OCI-LY1 (cell line): ENCODE data around the gene GNAZ.

Experiments
- H2AFZ ChIP-seq: fragments of 200-600 bp; sonication (generic), shearing (Covaris generic); 2 replicates; pipeline ENCODE4 v1.6.0; 2014; ENCODE audit warnings: antibody characterized with exemption, mild to moderate bottlenecking, low read length
- H3F3A ChIP-seq: fragments of 200-600 bp; sonication (generic), shearing (Covaris generic); 2 replicates; pipeline ENCODE4 v1.6.0; 2014; ENCODE audit warnings: mild to moderate bottlenecking, antibody characterized with exemption, low read length, moderate library complexity; ENCODE audit not compliant: insufficient read depth
- H3K27ac ChIP-seq: fragments of 200-600 bp; sonication (generic); 2 replicates; pipeline ENCODE4 v1.5.1; 2014; ENCODE audit warnings: low read length, mixed run types, mild to moderate bottlenecking, low read depth; ENCODE audit not compliant: poor library complexity, severe bottlenecking
- H3K27me3 ChIP-seq: fragments of 200-600 bp; sonication (generic); 2 replicates; pipeline ENCODE4 v1.6.0; 2014; ENCODE audit warnings: antibody characterized with exemption, mild to moderate bottlenecking, low read length, moderate library complexity; ENCODE audit not compliant: insufficient read depth
- H3K36me3 ChIP-seq: fragments of 200-600 bp; sonication (generic); 2 replicates; pipeline ENCODE4 v1.6.1; 2014; ENCODE audit warnings: mild to moderate bottlenecking, antibody characterized with exemption, low read length, moderate library complexity, mixed read lengths; ENCODE audit not compliant: insufficient read depth
- H3K4me1 ChIP-seq: fragments of 200-600 bp; sonication (generic); 2 replicates; pipeline ENCODE4 v1.5.1; 2014; ENCODE audit warnings: mild to moderate bottlenecking, low read length, moderate library complexity; ENCODE audit not compliant: insufficient read depth, severe bottlenecking
- H3K4me2 ChIP-seq: fragments of 200-600 bp; sonication (generic), shearing (Covaris generic); 2 replicates; pipeline ENCODE4 v1.6.1; 2014; ENCODE audit warnings: low read length
- H3K4me3 ChIP-seq: fragments of 200-600 bp; sonication (generic); 2 replicates; pipeline ENCODE4 v1.5.1; 2014; ENCODE audit warnings: low read length, low read depth, mild to moderate bottlenecking, mixed read lengths; ENCODE audit not compliant: poor library complexity, severe bottlenecking
- H3K79me2 ChIP-seq: fragments of 200-600 bp; shearing (Covaris generic); 2 replicates; pipeline ENCODE4 v1.6.1; 2016; ENCODE audit warnings: mixed run types, low read length, mixed read lengths; ENCODE audit not compliant: insufficient read depth
- H3K9ac ChIP-seq: fragments of 200-600 bp; sonication (generic), shearing (Covaris generic); 2 replicates; pipeline ENCODE4 v1.6.1; 2014; ENCODE audit warnings: mild to moderate bottlenecking, low read length, mixed read lengths
- H3K9me2 ChIP-seq: fragments of 200-600 bp; sonication (generic), shearing (Covaris generic); 2 replicates; pipeline ENCODE4 v1.6.1; 2014; ENCODE audit warnings: low read depth, mild to moderate bottlenecking, low read length, mixed read lengths
- H3K9me3 ChIP-seq: fragments of 200-600 bp; shearing (Covaris generic); 2 replicates; pipeline ENCODE4 v1.6.1; 2014; ENCODE audit warnings: low read length, mixed read lengths
- H4K20me1 ChIP-seq: fragments of 200-600 bp; sonication (generic), shearing (Covaris generic); 2 replicates; pipeline ENCODE4 v1.6.0; 2016; ENCODE audit warnings: mild to moderate bottlenecking, low read length; ENCODE audit not compliant: insufficient read depth
- CTCF ChIP-seq: fragments of 200-600 bp; sonication (generic), shearing (Covaris generic); IDR thresholded peaks from 2 replicates; pipeline ENCODE4 v1.5.1; 2017; ENCODE audit warnings: mild to moderate bottlenecking, antibody characterized with exemption, low read length, moderate library complexity, mixed read lengths
- EZH2 ChIP-seq: fragments of 200-600 bp; sonication (generic), shearing (Covaris generic); IDR thresholded peaks from 2 replicates; pipeline ENCODE4 v1.8.0; 2017; ENCODE audit warnings: borderline replicate concordance, mixed run types, mild to moderate bottlenecking, antibody characterized with exemption, low read length, moderate library complexity, mixed read lengths

The GNAZ gene

DNA sequence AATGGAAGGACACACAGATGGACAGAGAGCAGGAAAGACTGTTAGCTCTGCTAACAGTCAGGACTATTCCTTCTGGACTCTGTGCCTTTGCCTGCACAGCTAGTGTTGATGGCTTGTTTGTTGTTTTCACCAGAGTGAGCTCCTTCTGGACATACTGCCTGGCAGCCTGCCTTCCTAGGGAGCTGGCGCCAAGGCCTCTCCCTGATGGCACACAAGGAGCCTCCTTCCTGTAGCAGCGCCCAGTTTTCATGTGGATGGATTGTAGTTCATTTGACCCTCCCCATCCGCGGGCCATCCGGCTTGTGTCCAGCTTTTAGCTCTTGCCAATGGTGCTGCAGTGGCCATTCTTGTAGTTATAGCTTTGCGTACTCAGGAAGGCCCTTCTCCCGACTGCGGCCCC is 93.3 kb downstream of the GNAZ start:
- H3F3A ChIP-seq: no peaks in the 10 kb centered on the region
- H3K9me2 ChIP-seq: no peaks in the 10 kb centered on the region
- no peak overlapping the region for H3K4me2 ChIP-seq
- no peaks in the 10 kb centered on the region for H3K79me2 ChIP-seq
- no peaks in the 10 kb centered on the region for H3K36me3 ChIP-seq
- H3K27ac ChIP-seq: no peak overlapping the region
- no peak overlapping the region for H3K9ac ChIP-seq
- no peak overlapping the region for H3K4me3 ChIP-seq
- H3K27me3 ChIP-seq: no peaks in the 10 kb centered on the region
- H2AFZ ChIP-seq: no peak overlapping the region
- no peak for TF ChIP-seq EZH2
- no peak for TF ChIP-seq CTCF
- H3K9me3 ChIP-seq: no peaks in the 10 kb centered on the region
- H3K4me1 ChIP-seq: no peaks in the 10 kb centered on the region
- no peaks in the 10 kb centered on the region for H4K20me1 ChIP-seq

GRCh38 chr22:23164091-23164490 is 93.8 kb downstream of the GNAZ start:
- H3K4me1 ChIP-seq: no peaks in the 10 kb centered on the region
- H3K4me2 ChIP-seq: no peak overlapping the region
- H3K27me3 ChIP-seq: no peaks in the 10 kb centered on the region
- no peaks in the 10 kb centered on the region for H3K9me3 ChIP-seq
- H3K27ac ChIP-seq: no peak overlapping the region
- H3K4me3 ChIP-seq: no peak overlapping the region
- H3K9ac ChIP-seq: no peak overlapping the region
- no peaks in the 10 kb centered on the region for H3K9me2 ChIP-seq
- H3K36me3 ChIP-seq: no peaks in the 10 kb centered on the region
- H4K20me1 ChIP-seq: no peaks in the 10 kb centered on the region
- H3F3A ChIP-seq: no peaks in the 10 kb centered on the region
- no peaks in the 10 kb centered on the region for H3K79me2 ChIP-seq
- TF ChIP-seq EZH2 (no peak), CTCF (no peak)
- H2AFZ ChIP-seq: no peak overlapping the region

GRCh38 chr22:23166042-23166831 is 95.9 kb downstream of the GNAZ start:
- no peaks in the 10 kb centered on the region for H3K9me3 ChIP-seq
- no peak overlapping the region for H3K9ac ChIP-seq
- H3K36me3 ChIP-seq: no peaks in the 10 kb centered on the region
- no peak overlapping the region for H3K4me2 ChIP-seq
- H3K4me3 ChIP-seq: no peak overlapping the region
- H3K27ac ChIP-seq: no peak overlapping the region
- no peaks in the 10 kb centered on the region for H3K27me3 ChIP-seq
- H3F3A ChIP-seq: no peaks in the 10 kb centered on the region
- no peaks in the 10 kb centered on the region for H3K9me2 ChIP-seq
- no peaks in the 10 kb centered on the region for H4K20me1 ChIP-seq
- H3K79me2 ChIP-seq: no peaks in the 10 kb centered on the region
- TF ChIP-seq EZH2 (no peak), CTCF (no peak)
- no peak overlapping the region for H2AFZ ChIP-seq
- H3K4me1 ChIP-seq: no peaks in the 10 kb centered on the region
